GM10266 (cell line): ENCODE results near the gene FBLN5.
"Not testable (repeated sequence)": the region's sequence is repeated elsewhere in the genome, so short reads cannot be mapped to it uniquely, and the experiment has no call there.

Experiments used
- DNase-seq: peaks from one replicate; pipeline ENCODE4 v3.0.0; 2012; ENCODE audit errors: extremely low spot score
- CTCF ChIP-seq: IDR thresholded peaks from 2 replicates; pipeline ENCODE4 v1.5.1; 2012; ENCODE audit warnings: mild to moderate bottlenecking, low read depth; ENCODE audit not compliant: control insufficient read depth, insufficient read depth; ENCODE audit errors: missing control alignments

FBLN5 gene

GRCh38 chr14:91876492-91876891 is 71.0 kb downstream of the FBLN5 start:
- DNase-seq: no peak
- no peak for TF ChIP-seq CTCF

GRCh38 chr14:91875525-91876286 is 71.8 kb downstream of the FBLN5 start:
- no peak for TF ChIP-seq CTCF
- no peak for DNase-seq

GRCh38 chr14:91873471-91874415 is 73.8 kb downstream of the FBLN5 start:
- DNase-seq: peak; percentile 41
- TF ChIP-seq CTCF: no peak

GRCh38 chr14:91872517-91873470 is 74.7 kb downstream of the FBLN5 start:
- TF ChIP-seq CTCF: no peak
- DNase-seq: no peak

GRCh38 chr14:91872011-91872501 is 75.4 kb downstream of the FBLN5 start:
- TF ChIP-seq CTCF: no peak
- DNase-seq: no peak

- not testable (repeated sequence) for DNase-seq
These were observed 76.1 kb downstream of the FBLN5 start for GRCh38 chr14:91871401-91871800.

GRCh38 chr14:91870890-91871289 is 76.6 kb downstream of the FBLN5 start:
- no peak for TF ChIP-seq CTCF
- DNase-seq: no peak
